Measurements from ENCODE around the gene PNLDC1.

GRCh38 chr6:159823953-159824352 lies 23.9 kb downstream of the PNLDC1 start:
- TF ChIP-seq, protein P1, sequence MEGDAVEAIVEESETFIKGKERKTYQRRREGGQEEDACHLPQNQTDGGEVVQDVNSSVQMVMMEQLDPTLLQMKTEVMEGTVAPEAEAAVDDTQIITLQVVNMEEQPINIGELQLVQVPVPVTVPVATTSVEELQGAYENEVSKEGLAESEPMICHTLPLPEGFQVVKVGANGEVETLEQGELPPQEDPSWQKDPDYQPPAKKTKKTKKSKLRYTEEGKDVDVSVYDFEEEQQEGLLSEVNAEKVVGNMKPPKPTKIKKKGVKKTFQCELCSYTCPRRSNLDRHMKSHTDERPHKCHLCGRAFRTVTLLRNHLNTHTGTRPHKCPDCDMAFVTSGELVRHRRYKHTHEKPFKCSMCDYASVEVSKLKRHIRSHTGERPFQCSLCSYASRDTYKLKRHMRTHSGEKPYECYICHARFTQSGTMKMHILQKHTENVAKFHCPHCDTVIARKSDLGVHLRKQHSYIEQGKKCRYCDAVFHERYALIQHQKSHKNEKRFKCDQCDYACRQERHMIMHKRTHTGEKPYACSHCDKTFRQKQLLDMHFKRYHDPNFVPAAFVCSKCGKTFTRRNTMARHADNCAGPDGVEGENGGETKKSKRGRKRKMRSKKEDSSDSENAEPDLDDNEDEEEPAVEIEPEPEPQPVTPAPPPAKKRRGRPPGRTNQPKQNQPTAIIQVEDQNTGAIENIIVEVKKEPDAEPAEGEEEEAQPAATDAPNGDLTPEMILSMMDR (IDR thresholded peaks at IDR 0.05), result no peak
- no peak for TF ChIP-seq POLR2A (IDR thresholded peaks at IDR 0.05)
